ENCODE data around the gene FUS. TPM values are rescaled to one million over a fixed set of nuclear protein-coding genes. Genes with fewer than 3 reads are reported as not detected.

FUS gene
- total and polyA plus RNA-seq, 2 of the 8 experiments (the other 6 are each of a cell fraction or from before 2014, with no cell fraction given), result 484 to 685 TPM

- Histone ChIP-seq H3K23ac (ENCODE audit: insufficient read length) (no peak overlapping the region), H2BK120ac (replicated peaks; ENCODE audit: low read depth, low read length) (no peak overlapping the region), H2BK5ac (ENCODE audit: low read depth, low read length) (no peak overlapping the region), H2AFZ (ENCODE audit: low read length) (no peak overlapping the region), H3K27me3 (replicated peaks in 1 of 4; ENCODE audit: control insufficient read depth in 3 of 4, extremely low read depth in 1 of 4, insufficient read depth in 3 of 4, low read length in 3 of 4) (no peaks in the 10 kb centered on the region), H2AK5ac (ENCODE audit: low read depth, low read length) (no peak overlapping the region), H3K79me1 (ENCODE audit: low read depth, low read length) (peaks cover 15% of the 10 kb centered on the region), H3K4me2 (ENCODE audit: insufficient read depth in 1 of 2, low read depth in 2 of 2, low read length in 2 of 2) (no peak overlapping the region), H3K4ac (replicated peaks; ENCODE audit: insufficient read length, low read depth, low read length) (no peak overlapping the region), H4K8ac (ENCODE audit: extremely low read depth, insufficient read depth, low read length) (no peak overlapping the region; the same call in 1 of the 2 replicates), H3K9ac (replicated peaks in 1 of 4; ENCODE audit: extremely low read depth in 1 of 4, low read depth in 3 of 4, low read length in 3 of 4) (no peak overlapping the region), H3K79me2 (ENCODE audit: control insufficient read depth in 1 of 2, insufficient read depth in 2 of 2, low read length in 2 of 2) (peaks cover 34 to 93% of the 10 kb centered on the region in 2 experiments), H4K91ac (replicated peaks; ENCODE audit: insufficient read length, low read length) (no peak overlapping the region), H2BK12ac (ENCODE audit: low read depth, low read length) (no peak overlapping the region), H3K23me2 (ENCODE audit: low read depth, low read length) (peaks cover 9% of the 10 kb centered on the region; the same call in 1 of the 2 replicates), H3K36me3 (ENCODE audit: control insufficient read depth in 2 of 4, insufficient read depth in 4 of 4, low read length in 3 of 4) (peaks cover 73 to 96% (median 88%) of the 10 kb centered on the region in 4 experiments), H3K14ac (ENCODE audit: insufficient read length) (no peak overlapping the region), H3K18ac (ENCODE audit: extremely low read depth, low read length) (no peak overlapping the region), H2BK15ac (ENCODE audit: low read length) (no peak overlapping the region), H3K9me3 (ENCODE audit: insufficient read depth in 2 of 2, low read depth in 1 of 2, low read length in 1 of 2) (no peaks in the 10 kb centered on the region), H3K27ac (ENCODE audit: low read depth, low read length) (no peak overlapping the region), H4K5ac (ENCODE audit: insufficient read length, low read depth, low read length) (no peak overlapping the region), H2BK20ac (ENCODE audit: low read length) (no peak overlapping the region), H3K4me1 (replicated peaks in 1 of 4; ENCODE audit: control insufficient read depth in 3 of 4, insufficient read depth in 4 of 4, low read length in 3 of 4) (peaks cover 0 to 5% (median 1%) of the 10 kb centered on the region in 4 experiments; a peak in 5 of 7 replicates), H3K56ac (replicated peaks; ENCODE audit: insufficient read length, low read depth, low read length) (no peak overlapping the region), H4K20me1 (replicated peaks in 1 of 2; ENCODE audit: control insufficient read depth in 1 of 2, insufficient read depth in 2 of 2, low read length in 2 of 2) (peaks cover 40 to 68% of the 10 kb centered on the region in 2 experiments), H3K4me3 (ENCODE audit: extremely low read depth in 1 of 4, insufficient read depth in 2 of 4, low read depth in 3 of 4, low read length in 4 of 4) (no peak overlapping the region)
- ChIA-PET POLR2A (ENCODE audit: partially characterized antibody) (interaction anchor here (0.7 to 6.9 kb wide), 15 partner anchors 9 to 257 kb away, joined by 3 to 407 read pairs (median 5); partner anchors contain the start of genes BCKDK, FUS, KAT8 and PRSS8), CTCF (ENCODE audit: partially characterized antibody) (interaction anchor here (0.6 kb wide), 2 partner anchors 15 to 30 kb away, joined by 3 read pairs; no protein-coding TSS in a partner anchor)
- FAIRE-seq (no peak), DNase-seq (ENCODE audit: low read depth in 1 of 2, low spot score in 2 of 2) (no peak)
- TF ChIP-seq SAP30 (IDR thresholded peaks at IDR 0.05; ENCODE audit: insufficient read depth, insufficient replicate concordance, low read length), result no peak
- no peak for TF ChIP-seq TCF12 (IDR thresholded peaks at IDR 0.05; ENCODE audit: low read depth, low read length)
- no peak for TF ChIP-seq USF2 (IDR thresholded peaks at IDR 0.05; ENCODE audit: low read length)
- no peak for TF ChIP-seq ATF3 (IDR thresholded peaks at IDR 0.05; ENCODE audit: insufficient read depth, low read depth, low read length)
- peak; percentile 9 to 27; a peak in 2 of 3 replicates for TF ChIP-seq POLR2A (IDR thresholded peaks at IDR 0.05; ENCODE audit: control extremely low read depth in 1 of 2, low read depth in 2 of 2, low read length in 2 of 2)
- TF ChIP-seq SP1 (IDR thresholded peaks at IDR 0.05; ENCODE audit: low read depth, low read length), result no peak
- 96% methylated on average over 7 of the region's 7 CpGs; no CpG with 5 or more reads in 1 of the 2 experiments for WGBS, 2 experiments (ENCODE audit: extremely low coverage in 1 of 2, insufficient coverage in 1 of 2, insufficient read length in 1 of 2, insufficient replicate concordance in 2 of 2, low coverage in 1 of 2, low lambda C conversion rate in 2 of 2, missing lambda C conversion rate in 1 of 2)
These were observed 6.2 kb downstream of the FUS start for GRCh38 chr16:31186176-31186575.
